ENCODE results near the gene GABPB2.

Gene GABPB2

DNA sequence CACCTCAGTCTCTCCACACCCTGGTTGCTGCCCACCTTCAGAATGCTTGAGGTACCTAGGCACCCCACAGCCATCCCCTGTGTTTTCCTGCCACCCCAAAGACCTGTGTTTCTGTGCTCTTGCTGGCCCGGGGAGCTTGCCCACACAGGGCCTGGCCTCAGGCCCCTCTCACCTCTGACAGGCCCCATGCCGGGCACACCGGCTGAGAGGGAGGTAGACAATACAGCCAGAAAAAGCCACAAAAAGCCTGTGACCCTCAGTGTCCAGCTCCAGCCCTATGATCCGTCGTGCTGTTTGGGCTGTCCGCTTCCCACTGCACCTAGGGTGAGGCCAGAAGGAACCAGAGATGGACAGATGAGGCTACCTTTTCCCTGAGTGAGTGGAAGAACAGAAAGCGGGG, 64.4 kb downstream of the GABPB2 start:
- DNase-seq, result no peak

DNA sequence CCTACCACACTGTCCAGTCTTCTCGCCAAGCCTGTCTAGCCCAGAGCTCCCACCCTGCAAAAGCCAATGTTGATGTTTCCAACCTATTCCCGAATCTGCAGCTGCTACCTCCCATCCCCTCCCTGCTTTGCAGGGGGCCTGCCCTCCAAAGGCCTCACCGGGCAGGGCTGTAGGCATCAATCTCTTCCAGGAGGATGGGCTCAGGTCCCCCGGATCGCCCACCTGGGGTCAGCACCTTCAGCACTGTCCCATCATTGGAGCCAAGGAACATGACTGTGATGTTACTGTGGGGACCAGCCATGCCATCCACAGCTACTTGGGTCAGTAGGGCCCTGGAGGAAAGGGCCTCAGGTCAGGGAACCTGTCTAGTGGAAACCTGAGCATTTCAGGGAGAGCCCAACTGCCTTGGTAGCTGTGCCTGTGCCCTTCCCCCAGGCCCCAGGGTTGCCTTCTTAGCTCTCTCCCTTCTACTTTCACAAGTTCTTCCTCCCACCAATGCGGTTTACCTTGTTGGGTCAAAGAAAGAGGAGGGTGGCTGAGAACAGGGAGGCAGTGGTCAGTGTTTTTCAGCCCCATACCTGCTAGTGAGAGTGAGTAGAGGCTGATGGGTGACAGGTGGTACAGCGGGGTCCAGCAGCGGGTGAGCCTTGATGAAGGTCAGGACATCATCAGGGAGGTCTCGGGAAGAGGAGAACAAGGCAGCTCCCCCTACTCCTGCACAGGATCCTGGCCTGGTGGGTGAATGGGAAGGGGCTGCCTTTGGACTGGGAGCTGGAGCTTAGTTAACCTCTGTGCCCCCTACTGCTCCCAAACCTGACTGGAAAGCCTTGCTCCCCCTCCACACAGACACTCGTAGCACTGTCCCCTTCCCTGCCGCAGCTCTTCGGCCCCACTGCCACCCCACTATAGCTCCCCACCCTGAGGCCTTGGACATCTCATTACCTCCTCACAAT, 65.1 kb downstream of the GABPB2 start:
- DNase-seq, result no peak

- no peak for DNase-seq
Observed at GRCh38 chr1:151137789-151138188, 67.2 kb downstream of the GABPB2 start.

GRCh38 chr1:151142411-151143056, 72.0 kb downstream of the GABPB2 start:
- no peak for DNase-seq

GRCh38 chr1:151143057-151143435, 72.5 kb downstream of the GABPB2 start:
- DNase-seq, result no peak

DNA sequence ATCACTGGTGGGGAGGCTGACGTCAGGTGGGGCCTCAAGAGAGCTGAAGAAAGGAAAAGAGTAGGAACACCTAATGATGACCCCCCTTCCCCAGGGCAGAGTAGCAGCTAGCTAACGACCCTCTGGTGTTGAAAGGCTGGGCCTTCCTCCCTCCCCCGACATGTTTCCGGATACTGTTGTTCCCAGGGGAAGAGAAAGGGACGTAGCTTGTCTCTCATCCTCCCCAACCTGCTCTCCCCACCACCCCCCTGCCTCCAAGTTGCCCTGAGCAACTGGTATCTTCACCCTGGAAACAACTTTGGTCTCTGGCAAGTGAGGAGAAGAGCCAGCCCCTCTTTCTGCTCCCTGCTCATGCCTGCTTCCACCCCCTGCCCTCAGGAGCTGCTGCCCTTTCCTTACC, 73.4 kb downstream of the GABPB2 start:
- no peak for DNase-seq

DNA sequence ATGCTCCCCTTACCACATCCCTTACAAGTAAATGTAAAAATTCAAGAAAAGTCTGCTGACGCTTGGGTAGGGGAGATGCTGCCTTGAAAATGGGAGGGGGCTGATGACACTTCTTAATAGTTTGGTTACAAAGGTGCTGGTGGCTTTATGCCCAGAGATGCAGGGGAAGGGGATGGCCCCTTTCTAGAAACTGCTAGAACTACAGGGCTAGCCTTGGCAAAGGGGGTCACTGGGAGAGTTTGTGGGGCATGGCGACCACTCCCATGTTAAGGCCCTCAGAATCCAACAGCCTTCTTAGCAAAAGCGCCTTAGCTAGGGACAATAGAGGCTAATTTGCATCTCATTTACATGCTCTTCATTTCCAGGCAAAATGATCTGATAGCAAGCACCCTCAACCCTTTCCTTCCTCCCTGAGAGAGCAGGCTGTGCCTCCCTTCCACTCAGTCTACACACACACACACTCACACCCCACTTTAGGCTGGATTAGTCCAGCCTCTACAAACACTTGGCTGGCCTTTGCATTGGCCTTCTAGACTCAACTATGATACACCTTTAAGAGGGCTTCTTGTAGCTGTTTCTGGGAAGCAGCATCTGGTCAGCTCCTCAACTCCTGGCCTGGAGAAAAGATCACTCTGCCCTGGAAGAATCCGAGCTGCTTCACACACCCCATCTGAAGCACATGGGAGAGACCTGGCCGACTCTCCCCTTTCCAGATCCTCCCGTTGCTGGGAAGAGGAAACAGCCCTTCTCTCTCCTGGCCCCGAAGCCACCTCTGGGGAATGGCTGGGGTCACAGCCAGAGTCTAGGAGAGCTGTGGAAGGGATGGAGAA, 74.1 kb downstream of the GABPB2 start:
- no peak for DNase-seq

GRCh38 chr1:151145304-151146071, 74.9 kb downstream of the GABPB2 start:
- DNase-seq, result no peak

GRCh38 chr1:151146072-151146411, 75.5 kb downstream of the GABPB2 start:
- DNase-seq, result no peak

- peak; percentile 95 to 97 for DNase-seq
Observed at GRCh38 chr1:151146412-151147131, 76.0 kb downstream of the GABPB2 start, which contains the start of gene SEMA6C. Gene SEMA6C (minus strand): TSS chr1:151146631. CDS start chr1:151142621, 4,010 bp downstream.

GRCh38 chr1:151147132-151147503, 76.6 kb downstream of the GABPB2 start:
- no peak for DNase-seq

DNA sequence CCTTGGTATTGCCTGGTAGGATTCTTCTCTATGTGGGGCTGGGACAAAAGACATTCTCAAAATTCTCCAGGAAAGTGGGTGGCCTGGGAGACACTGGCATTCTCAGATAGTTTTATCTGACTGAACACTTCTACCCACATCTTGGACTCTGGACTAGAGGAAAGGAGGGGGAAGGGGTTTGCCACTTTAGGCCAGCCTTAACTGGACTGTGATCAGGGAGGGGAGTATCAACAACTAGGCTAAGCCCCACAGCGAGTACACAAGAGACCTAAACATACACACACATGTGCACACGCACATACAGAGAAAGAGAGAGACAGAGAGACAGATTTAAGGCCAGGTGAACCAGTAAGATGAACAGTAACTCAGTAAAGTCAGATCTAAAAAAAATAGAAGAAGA, 77.1 kb downstream of the GABPB2 start:
- no peak for DNase-seq

DNA sequence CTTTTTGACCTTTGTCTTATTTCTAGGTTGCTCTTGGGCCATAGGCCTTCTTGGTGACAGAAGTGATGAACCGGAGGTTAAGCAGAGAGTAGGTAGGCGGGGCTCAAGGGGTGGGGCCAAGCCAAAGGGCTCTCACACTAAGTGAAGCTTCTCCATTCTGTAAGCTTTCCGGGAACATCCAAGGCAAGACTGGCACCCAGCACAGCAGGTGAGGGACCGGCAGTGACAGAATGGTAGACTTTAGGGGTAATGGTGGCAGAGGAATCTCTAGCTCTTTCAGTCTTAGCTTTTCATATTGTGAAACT, 85.9 kb downstream of the GABPB2 start, which contains the start of gene TNFAIP8L2:
Gene TNFAIP8L2, plus strand, starts transcription at position 135 of the 305 bp plus-strand sequence. CDS start 2,049 bp downstream, outside the sequence.
- no peak for DNase-seq

DNA sequence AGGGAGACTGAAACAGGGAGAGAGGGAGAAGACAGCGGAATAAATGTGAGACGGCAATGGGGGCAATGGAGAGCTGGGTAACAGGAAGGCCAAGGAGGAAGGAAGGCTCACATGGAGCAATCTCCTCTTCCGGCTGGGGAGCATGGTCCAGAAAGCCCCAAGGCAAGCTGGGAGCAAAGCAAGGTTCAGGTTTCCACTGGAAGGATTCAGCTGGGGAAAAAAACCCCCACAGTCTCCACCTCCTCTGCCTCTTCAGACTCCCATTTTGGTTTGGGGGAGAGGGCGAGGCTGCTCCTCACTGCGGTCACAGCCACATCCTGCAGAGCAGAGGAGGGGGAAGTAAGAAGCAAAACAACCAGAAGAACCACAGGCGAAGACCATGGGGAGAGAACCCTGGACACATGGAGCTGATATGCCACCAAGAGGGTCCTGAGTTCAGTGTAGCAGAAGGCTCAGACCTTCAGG, 86.5 kb downstream of the GABPB2 start:
- DNase-seq, result no peak

GRCh38 chr1:151158326-151158725, 87.8 kb downstream of the GABPB2 start:
- no peak for DNase-seq

DNA sequence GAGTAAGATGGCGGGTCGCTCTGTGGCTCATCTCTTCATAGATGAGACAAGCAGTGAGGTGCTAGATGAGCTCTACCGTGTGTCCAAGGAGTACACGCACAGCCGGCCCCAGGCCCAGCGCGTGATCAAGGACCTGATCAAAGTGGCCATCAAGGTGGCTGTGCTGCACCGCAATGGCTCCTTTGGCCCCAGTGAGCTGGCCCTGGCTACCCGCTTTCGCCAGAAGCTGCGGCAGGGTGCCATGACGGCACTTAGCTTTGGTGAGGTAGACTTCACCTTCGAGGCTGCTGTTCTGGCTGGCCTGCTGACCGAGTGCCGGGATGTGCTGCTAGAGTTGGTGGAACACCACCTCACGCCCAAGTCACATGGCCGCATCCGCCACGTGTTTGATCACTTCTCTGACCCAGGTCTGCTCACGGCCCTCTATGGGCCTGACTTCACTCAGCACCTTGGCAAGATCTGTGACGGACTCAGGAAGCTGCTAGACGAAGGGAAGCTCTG, 88.2 kb downstream of the GABPB2 start:
- no peak for DNase-seq

DNA sequence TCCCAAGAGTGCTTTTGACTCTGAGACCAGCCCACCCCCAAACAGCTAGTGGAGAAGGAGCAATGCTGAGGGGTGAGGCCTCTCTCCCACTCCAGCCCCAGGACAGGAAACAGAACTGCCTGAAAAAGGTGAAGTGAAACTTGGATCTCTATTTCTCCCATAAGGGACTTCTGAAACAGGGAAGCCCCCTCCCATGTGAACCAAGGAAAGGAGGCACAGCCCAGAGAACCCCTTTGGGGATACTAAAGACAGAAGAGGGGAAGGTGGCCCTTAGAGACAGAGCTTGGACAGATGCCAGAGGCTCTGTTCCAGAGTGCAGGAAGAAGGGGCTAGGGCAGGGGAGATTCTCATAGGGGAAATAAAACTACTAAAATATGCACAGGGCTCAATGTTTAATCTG, 88.8 kb downstream of the GABPB2 start:
- DNase-seq, result no peak

DNA sequence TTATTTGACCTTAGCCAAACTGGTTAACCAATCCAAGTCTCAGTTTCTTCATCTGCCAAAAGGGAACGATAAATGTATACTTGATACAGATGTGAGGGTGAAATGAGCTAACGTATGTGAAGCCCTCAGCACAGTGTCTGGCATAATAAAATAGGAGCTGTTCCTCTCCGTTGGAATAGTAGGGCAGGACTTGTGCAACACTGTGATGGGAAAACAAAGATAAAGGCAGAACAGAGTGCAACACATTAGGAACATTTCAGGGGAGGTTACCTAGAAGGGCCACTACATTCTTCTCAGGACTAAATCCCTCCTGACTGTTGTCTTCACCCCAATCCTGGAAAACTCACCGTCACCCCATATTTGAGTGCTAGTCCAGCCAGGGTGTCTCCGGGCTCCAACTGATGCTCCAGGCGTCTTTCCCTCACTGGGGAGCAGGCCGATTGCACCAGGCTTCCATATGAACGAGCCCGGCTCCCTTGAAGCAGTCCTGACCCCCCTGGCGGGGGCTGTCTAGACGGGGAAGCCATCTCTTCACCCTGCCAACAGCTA, 94.2 kb downstream of the GABPB2 start:
- no peak for DNase-seq

GRCh38 chr1:151165281-151165737, 94.7 kb downstream of the GABPB2 start:
- DNase-seq, result no peak

DNA sequence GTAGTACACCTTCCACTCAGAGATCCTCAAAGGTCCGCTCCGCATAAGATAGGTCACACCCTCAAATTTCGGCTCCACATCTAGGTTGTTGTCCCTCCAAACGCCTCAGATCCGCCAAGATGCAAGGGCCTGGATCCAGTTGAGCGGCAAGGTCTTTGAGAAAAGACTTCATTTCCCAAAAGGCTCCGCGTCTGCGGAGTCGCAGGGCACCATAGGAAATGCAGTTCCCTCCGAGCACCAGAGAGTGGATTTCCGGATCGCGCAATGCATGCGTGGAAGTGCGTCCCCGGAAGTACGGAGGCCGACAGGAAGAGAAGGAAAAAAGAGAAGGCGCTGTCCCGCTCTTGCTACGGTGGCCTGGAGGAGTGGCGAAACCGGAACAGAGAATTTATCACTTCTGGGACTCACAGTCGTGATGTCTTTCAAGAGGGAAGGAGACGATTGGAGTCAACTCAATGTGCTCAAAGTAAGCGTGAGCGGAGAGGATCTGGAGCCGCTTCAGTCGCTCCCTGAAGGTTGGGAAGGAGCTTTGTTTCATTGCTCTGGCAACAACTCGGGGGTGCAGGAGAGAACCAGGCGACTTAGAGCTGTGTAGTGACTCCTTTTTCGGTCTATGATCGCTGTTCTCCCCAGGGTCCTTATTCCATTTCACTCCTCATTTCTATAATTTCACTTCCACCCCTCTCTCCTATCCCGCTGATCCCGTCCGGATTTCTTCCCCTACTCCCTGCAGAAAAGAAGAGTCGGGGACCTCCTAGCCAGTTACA, 95.4 kb downstream of the GABPB2 start, which contains the start of the genes LYSMD1 and SCNM1:
Gene LYSMD1, minus strand, starts transcription at position 165 of the 767 bp plus-strand sequence. CDS start 644 bp downstream, outside the sequence.
Gene SCNM1, plus strand, starts transcription at position 407 of the 767 bp plus-strand sequence. Its CDS starts 9 bp downstream, at position 416.
- DNase-seq, result peak; percentile 98 to 99

Data from NCI-H187 (cell line).